Spinal cord (tissue), 10 donors: ENCODE measurements around the gene NCDN. TPM values are rescaled to one million over a fixed set of nuclear protein-coding genes. Genes with fewer than 3 reads are reported as not detected.

Experiments used
- DNase-seq, 6 donors: peaks; one replicate each; pipeline versions ENCODE4 v3.0.0 to v3.0.0-alpha.2; 2013 to 2015; ENCODE audit warnings: low spot score in 6 of 6, low read depth in 4 of 6
- H3K27ac ChIP-seq: one replicate; pipeline ENCODE4 v1.5.1; 2013; ENCODE audit warnings: low read depth, low read length, control low read depth
- H3K27me3 ChIP-seq: one replicate; pipeline ENCODE4 v1.6.1; 2013; ENCODE audit warnings: low read length; ENCODE audit not compliant: control insufficient read depth, insufficient read depth
- H3K36me3 ChIP-seq: one replicate; pipeline ENCODE4 v1.6.1; 2013; ENCODE audit warnings: low read length; ENCODE audit not compliant: control insufficient read depth, insufficient read depth
- H3K4me1 ChIP-seq: one replicate; pipeline ENCODE4 v1.6.1; 2013; ENCODE audit warnings: low read length; ENCODE audit not compliant: control insufficient read depth, insufficient read depth
- H3K4me3 ChIP-seq: one replicate; pipeline ENCODE4 v1.5.1; 2013; ENCODE audit warnings: low read depth, low read length, control low read depth
- H3K9me3 ChIP-seq: one replicate; pipeline ENCODE4 v1.6.1; 2013; ENCODE audit warnings: low read length; ENCODE audit not compliant: control insufficient read depth, insufficient read depth
- WGBS: methylation state at CpG from one replicate; pipeline ENCODE4 v1.1.5; 2013; ENCODE audit warnings: missing lambda C conversion rate; ENCODE audit not compliant: insufficient coverage; 5-methylcytosine and 5-hydroxymethylcytosine counted together
- polyA plus RNA-seq, 2 donors: library from polyadenylated mRNA; unstranded; fragments of 120-200 nt; gene quantifications; one replicate each; pipeline ENCODE4 v1.2.1, GENCODE V29; 2013; ENCODE audit not compliant: insufficient read length in 2 of 2
- total RNA-seq, 2 donors: library from RNA; depleted of rRNA in 1 of 2; stranded (reverse); fragments of 120-200 nt in 1 of 2; fragments of >200 nt in 1 of 2; gene quantifications; one replicate each; pipeline versions ENCODE4 v1.2.3 to v1.2.4, GENCODE V29; 2013 to 2014
- donor health status: healthy.

NCDN gene
- total and polyA plus RNA-seq, 4 donors = 39.9 to 209 (median 159) TPM

DNA sequence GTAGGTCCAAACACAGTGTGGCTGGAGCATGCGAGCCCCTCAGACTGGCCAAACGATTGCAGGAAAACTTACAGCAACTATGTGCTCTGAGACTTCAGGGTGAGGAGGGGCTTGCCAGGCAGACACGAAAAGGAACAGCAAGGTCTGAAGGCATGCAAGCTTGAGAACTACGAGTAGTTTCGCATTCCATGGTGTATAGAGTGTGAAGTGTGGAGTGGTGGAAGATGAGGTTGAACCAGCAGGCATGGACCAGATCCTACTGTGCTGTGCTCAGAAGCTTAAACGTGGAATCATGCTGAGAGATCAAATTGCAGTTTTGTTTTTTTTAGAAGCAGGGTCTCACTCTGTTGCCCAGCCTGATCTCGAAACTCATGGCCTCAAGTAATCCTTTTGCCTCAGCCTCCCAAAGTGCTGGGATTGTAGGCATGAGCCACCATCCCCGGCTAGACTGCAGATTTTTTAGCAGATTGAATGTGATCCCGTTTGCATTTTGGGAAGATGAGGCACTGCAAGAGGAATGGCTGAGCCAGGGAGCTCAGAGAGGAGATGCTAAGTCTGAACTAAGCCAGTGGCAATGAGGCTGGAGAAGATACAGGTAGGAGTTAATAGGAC is 10.5 kb downstream of the NCDN start:
- no peak overlapping the region for H3K27ac ChIP-seq
- DNase-seq = no peak
- peaks cover 28% of the 10 kb centered on the region for H3K27me3 ChIP-seq
- H3K4me3 ChIP-seq = no peak overlapping the region
- H3K9me3 ChIP-seq = no peaks in the 10 kb centered on the region
- 58% methylated on average over 9 of the region's 9 CpGs for WGBS
- H3K4me1 ChIP-seq = peaks cover 35% of the 10 kb centered on the region
- H3K36me3 ChIP-seq = peaks cover 39% of the 10 kb centered on the region

DNA sequence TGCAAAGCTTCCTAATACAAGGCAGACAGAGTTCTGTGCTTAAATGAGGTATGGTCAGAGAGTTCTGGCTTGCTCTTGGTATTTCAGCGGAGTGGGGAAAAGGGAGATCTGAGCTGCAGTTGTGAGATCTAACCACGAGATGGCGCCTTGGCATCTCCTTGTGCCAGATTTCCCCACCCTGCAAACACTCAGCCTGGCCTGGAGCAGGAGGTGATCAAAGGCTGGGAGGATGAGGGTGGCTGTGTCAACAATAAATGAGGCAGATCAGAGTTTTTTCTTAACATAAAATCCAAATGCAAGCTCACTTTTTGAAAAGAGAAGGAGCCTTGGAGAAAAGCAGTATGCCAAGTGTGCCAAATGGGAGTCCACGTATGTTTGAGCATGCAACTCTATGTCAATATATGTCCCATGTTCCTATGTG is 11.4 kb downstream of the NCDN start:
- Histone ChIP-seq H3K4me1 (peaks cover 39% of the 10 kb centered on the region), H3K9me3 (no peaks in the 10 kb centered on the region), H3K36me3 (peaks cover 30% of the 10 kb centered on the region), H3K4me3 (no peak overlapping the region), H3K27ac (no peak overlapping the region), H3K27me3 (peaks cover 38% of the 10 kb centered on the region)
- WGBS = 50% methylated on average over 2 of the region's 4 CpGs
- peak in 5 of 6 donors; percentile 61 to 95 (median 77) for DNase-seq

DNA sequence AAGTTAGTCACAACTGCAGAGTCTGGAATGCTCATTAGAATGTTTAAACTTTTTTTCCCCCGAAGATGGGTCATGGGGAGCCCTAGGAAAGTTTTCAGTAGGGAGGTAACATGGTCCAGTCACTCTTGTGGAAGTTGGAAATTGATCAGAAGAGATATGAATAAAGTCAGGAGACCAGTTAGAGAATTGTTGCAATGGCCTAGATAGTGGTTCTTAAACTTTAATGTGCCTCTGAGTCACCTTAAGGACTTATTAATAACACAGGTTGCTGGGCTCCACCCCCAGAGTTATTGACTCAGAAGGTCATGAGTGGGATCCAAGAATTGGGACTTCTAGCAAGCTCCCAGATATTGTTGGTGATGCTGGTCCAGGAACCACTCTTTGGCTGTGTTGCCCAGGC is 12.3 kb downstream of the NCDN start:
- no peaks in the 10 kb centered on the region for H3K9me3 ChIP-seq
- DNase-seq = no peak
- 60% methylated on average over 1 of the region's 1 CpG for WGBS
- no peak overlapping the region for H3K27ac ChIP-seq
- H3K36me3 ChIP-seq = peaks cover 27% of the 10 kb centered on the region
- peaks cover 46% of the 10 kb centered on the region for H3K27me3 ChIP-seq
- H3K4me3 ChIP-seq = no peak overlapping the region
- H3K4me1 ChIP-seq = peaks cover 34% of the 10 kb centered on the region

DNA sequence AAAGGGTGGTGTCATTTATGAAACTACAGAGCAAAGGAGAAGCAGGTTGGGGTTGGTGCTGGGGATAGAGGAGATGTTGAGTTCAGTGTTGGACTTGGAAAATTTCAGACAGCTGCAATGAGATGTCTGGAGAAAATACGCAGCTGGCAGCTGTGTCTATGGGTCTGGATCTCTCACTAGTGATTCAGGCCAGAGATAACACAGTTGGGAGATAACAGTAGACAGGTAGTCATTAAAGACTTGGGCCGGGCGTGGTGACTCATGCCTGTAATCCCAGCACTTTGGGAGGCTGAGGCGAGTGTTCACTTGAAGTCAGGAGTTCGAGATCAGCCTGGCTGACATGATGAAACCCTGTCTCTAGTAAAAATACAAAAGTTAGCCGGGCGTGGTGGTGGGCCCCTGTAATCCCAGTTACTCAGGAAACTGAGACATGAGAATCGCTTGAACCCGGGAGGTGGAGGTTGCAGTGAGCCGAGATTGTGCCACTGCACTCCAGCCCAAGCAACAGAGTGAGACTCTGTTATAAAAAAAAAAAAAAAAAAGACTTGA is 13.1 kb downstream of the NCDN start:
- WGBS = 90% methylated on average over 10 of the region's 10 CpGs
- Histone ChIP-seq H3K36me3 (peaks cover 25% of the 10 kb centered on the region), H3K27me3 (peaks cover 54% of the 10 kb centered on the region), H3K9me3 (no peaks in the 10 kb centered on the region), H3K4me3 (no peak overlapping the region), H3K27ac (no peak overlapping the region), H3K4me1 (peaks cover 33% of the 10 kb centered on the region)
- DNase-seq = no peak

DNA sequence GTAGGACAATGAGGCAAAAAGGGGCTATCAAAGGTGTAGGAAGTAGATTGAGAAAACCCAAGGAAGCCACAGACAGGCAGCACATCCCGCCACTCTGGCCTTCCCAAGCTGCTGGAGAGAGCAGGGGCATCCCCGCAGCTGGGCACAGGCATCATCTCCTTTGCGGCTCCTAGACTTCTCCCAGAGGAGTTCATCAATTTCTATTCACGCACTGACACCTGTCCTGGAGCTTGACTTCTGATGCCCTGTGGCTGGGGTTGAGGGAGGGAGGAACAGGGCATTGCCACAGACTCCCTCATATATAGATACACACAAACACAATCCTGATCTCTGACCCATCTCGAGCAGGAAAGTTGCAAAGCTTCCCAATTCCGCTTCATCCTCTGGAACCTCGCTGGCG is 13.7 kb downstream of the NCDN start:
- Histone ChIP-seq H3K4me3 (no peak overlapping the region), H3K4me1 (peaks cover 28% of the 10 kb centered on the region), H3K36me3 (peaks cover 22% of the 10 kb centered on the region), H3K9me3 (no peaks in the 10 kb centered on the region), H3K27ac (no peak overlapping the region), H3K27me3 (peaks cover 60% of the 10 kb centered on the region)
- DNase-seq = no peak
- WGBS = 84% methylated on average over 7 of the region's 8 CpGs

DNA sequence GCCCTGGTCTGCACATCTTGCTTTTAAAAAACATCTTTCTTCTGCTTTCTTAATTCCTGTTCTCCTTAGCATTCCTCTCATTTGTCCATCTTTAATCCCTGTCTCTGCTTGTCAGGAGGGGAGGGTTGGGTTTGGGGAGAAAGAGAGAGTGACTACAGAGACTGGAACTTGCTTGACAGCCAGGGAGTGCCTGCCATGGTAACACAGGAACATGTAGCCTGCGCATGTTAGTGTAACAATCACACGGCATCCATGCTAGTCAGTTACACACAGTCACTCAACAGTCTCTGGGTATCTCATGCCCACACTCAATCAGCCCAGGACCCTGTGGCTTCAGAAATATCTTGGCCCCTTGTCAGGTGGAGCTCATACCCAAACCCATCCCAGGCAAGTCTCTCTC is 14.7 kb downstream of the NCDN start:
- Histone ChIP-seq H3K36me3 (peaks cover 20% of the 10 kb centered on the region), H3K4me3 (no peak overlapping the region)
- 84% methylated on average over 2 of the region's 2 CpGs for WGBS

DNA sequence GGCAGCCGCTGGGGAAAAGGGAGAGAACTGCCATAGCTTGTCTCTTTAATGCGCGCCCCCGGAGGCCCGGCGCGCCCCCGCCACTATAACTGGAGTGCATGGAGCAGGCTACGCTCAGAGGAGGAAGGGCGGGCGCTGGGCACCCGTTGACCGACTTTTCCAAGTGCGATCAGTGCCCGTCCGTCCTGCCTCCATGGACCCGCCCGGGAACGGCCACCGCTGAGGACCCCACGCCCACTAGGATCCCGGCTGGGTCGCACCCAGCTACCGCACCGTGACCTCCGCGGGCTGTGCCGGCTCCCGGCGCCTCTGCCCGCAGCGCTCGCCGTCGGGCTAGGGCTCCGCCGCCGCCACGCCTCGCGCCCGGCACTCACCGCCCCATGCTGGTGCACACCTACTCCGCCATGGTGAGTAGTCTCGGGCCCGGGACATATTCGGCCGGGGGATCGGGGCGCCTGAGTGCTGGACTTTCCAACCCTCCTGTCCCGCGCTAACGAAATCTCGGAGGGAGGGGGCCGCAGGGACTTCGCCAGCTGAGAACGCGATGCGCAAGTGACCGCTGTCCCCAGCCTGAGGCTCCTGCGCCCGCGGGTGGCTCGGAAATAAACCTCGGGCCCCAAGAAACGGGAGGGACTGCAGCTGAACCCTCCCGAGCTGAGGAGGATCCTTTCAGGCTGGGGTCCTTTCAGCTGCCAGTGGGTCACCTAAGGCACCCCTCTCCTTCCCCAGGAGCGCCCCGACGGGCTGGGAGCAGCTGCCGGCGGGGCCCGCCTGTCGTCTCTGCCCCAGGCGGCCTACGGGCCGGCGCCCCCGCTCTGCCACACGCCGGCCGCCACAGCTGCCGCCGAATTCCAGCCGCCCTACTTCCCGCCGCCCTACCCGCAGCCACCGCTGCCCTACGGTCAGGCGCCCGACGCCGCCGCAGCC is 15.9 kb downstream of the NCDN start, which contains the start of gene TFAP2E:
TSS of gene TFAP2E (plus strand) at position 117 of the 927 bp plus-strand sequence. CDS start at position 381, 264 bp downstream.
- peaks cover 81% of the 10 kb centered on the region for H3K27me3 ChIP-seq
- peak within 1 kb of the TSS; percentile 33 for H3K4me3 ChIP-seq
- H3K36me3 ChIP-seq = peaks cover 24% of the 10 kb centered on the region
- no peak within 1 kb of the TSS for H3K27ac ChIP-seq
- peaks cover 37% of the 10 kb centered on the region for H3K4me1 ChIP-seq
- H3K9me3 ChIP-seq = no peaks in the 10 kb centered on the region
- 5% methylated on average over 95 of the region's 95 CpGs for WGBS
- DNase-seq = peak in 2 of 6 donors; percentile 67 to 77

More for the DNA sequence above, 14.7 kb downstream of the NCDN start:
- H3K4me1 ChIP-seq = peaks cover 28% of the 10 kb centered on the region
- H3K27ac ChIP-seq = no peak overlapping the region
- H3K9me3 ChIP-seq = no peaks in the 10 kb centered on the region
- peaks cover 69% of the 10 kb centered on the region for H3K27me3 ChIP-seq
- DNase-seq = no peak

DNA sequence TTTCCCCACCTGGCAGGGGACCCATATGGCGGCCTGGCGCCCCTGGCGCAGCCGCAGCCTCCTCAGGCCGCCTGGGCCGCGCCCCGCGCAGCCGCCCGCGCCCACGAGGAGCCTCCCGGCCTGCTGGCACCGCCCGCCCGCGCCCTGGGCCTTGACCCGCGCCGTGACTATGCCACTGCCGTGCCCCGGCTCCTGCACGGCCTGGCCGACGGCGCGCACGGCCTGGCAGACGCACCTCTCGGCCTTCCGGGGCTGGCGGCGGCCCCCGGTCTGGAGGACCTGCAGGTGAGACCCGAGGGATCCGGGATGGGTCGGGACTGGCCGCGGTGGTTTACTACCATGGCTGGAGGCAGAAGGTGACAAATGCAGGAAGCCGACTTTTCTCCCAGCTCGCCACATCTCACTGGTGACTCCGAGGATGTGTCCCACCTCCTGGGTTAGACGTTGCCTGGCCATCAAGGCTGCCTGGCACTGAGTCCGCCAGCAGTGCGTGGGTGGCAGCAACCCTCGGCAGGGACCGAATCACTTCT is 16.6 kb downstream of the NCDN start:
- WGBS = 22% methylated on average over 48 of the region's 48 CpGs

DNA sequence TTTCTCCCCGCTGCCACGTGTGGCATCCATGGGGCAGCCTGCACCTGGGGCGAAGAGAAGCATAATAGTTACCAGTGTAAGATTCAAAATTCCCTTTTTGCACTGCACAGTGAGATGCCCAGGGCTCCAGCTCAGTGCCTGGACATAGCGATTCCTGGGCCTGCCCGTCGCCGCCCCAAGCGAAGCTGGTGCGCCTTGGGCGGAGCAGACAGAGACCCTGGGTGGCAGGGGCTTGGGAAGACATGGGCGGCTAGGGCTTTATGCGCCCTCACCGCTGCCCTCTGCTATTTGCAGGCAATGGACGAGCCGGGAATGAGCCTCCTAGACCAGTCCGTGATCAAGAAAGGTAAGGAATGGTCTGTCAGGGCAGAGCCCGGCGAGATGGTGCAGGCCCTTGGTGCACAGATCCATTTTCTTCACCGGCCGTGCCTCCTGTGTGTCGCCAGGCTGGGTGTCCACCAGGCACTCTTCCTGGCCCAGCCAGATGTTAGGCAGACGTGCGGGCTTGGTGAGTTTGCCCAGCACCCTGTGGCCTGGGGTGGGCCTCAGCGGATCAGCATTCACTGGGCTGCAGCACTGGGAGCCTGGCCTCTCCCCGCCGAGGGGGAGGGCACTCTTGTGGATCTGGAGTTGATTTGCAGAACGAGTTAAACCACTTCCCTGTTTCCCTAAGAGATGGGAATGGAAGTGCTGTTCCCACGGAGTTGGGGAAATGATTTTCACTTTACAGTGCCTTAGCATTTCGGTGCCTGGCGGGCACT is 17.2 kb downstream of the NCDN start:
- Histone ChIP-seq H3K4me3 (no peak overlapping the region), H3K27me3 (peaks cover 84% of the 10 kb centered on the region), H3K36me3 (peaks cover 24% of the 10 kb centered on the region), H3K27ac (no peak overlapping the region), H3K4me1 (peaks cover 31% of the 10 kb centered on the region), H3K9me3 (no peaks in the 10 kb centered on the region)
- no peak for DNase-seq
- WGBS = 50% methylated on average over 26 of the region's 30 CpGs

More for the DNA sequence above, 16.6 kb downstream of the NCDN start:
- Histone ChIP-seq H3K27me3 (peaks cover 84% of the 10 kb centered on the region), H3K27ac (no peak overlapping the region), H3K36me3 (peaks cover 24% of the 10 kb centered on the region), H3K4me1 (peaks cover 32% of the 10 kb centered on the region), H3K4me3 (no peak overlapping the region), H3K9me3 (no peaks in the 10 kb centered on the region)
- no peak for DNase-seq
